OCI-LY7 (cell line): ENCODE data around the gene OR9A2.

Source experiments
- EZH2phosphoT487 ChIP-seq: fragments of 200-600 bp; sonication (generic); IDR thresholded peaks from 2 replicates; pipeline ENCODE4 v1.6.1; 2018; ENCODE audit warnings: low read depth, borderline replicate concordance, mild to moderate bottlenecking, mixed run types, antibody characterized with exemption, low read length, moderate library complexity, mixed read lengths
- TF ChIP-seq, protein P1 (sequence below): fragments of 200-600 bp; sonication (generic); conservative IDR thresholded peaks from 2 replicates; pipeline ENCODE4 v1.5.1; 2014; ENCODE audit warnings: mild to moderate bottlenecking, antibody characterized with exemption, low read length, moderate library complexity, mixed read lengths

DNA sequence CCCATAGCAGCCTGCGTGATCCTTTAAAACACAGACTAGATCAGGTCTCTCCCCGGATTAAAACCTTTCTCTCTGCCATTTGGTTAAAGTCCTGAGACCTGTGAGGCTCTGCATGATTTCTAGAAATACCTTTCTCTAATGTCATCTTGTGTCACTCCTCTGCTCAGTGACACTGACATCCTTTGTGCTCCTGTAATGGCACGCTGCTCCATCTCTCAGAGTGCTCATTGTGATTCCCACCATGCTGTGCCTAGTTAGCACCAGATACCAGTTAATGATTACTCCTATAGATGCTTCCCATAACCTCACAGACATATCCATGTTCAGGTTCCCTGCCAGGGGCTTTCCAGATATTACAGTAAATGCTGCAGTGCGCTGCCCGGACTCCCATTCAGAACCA, 11.7 kb upstream of the OR9A2 start:
- TF ChIP-seq, protein P1, sequence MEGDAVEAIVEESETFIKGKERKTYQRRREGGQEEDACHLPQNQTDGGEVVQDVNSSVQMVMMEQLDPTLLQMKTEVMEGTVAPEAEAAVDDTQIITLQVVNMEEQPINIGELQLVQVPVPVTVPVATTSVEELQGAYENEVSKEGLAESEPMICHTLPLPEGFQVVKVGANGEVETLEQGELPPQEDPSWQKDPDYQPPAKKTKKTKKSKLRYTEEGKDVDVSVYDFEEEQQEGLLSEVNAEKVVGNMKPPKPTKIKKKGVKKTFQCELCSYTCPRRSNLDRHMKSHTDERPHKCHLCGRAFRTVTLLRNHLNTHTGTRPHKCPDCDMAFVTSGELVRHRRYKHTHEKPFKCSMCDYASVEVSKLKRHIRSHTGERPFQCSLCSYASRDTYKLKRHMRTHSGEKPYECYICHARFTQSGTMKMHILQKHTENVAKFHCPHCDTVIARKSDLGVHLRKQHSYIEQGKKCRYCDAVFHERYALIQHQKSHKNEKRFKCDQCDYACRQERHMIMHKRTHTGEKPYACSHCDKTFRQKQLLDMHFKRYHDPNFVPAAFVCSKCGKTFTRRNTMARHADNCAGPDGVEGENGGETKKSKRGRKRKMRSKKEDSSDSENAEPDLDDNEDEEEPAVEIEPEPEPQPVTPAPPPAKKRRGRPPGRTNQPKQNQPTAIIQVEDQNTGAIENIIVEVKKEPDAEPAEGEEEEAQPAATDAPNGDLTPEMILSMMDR: no peak
- no peak for TF ChIP-seq EZH2phosphoT487
